T-helper 1 cell treated with Interleukin-12 subunit alpha and Interleukin-12 subunit beta and Interleukin-4 antibody, amounts not matched to agents 30 μg/mL and 1 μg/mL, for 36 hours (primary cell): ENCODE results near the gene ARL4A.
"Not testable (repeated sequence)": the region's sequence is repeated elsewhere in the genome, so short reads cannot be mapped to it uniquely, and the experiment has no call there.

Source experiments
- H3K27ac Mint-ChIP-seq: one replicate; pipeline ENCODE4 v1.8.0; 2021; ENCODE audit warnings: mild to moderate bottlenecking, mixed read lengths
- H3K27me3 Mint-ChIP-seq: one replicate; pipeline ENCODE4 v1.8.0; 2021; ENCODE audit warnings: low read depth, mixed read lengths
- H3K36me3 Mint-ChIP-seq: one replicate; pipeline ENCODE4 v1.8.0; 2021; ENCODE audit warnings: low read depth, mixed read lengths
- H3K4me1 Mint-ChIP-seq: one replicate; pipeline ENCODE4 v1.8.0; 2021; ENCODE audit warnings: low read depth, mixed read lengths
- H3K4me3 Mint-ChIP-seq: one replicate; pipeline ENCODE4 v1.8.0; 2021; ENCODE audit warnings: mild to moderate bottlenecking, moderate library complexity, mixed read lengths
- H3K9me3 Mint-ChIP-seq: one replicate; pipeline ENCODE4 v1.8.0; 2021; ENCODE audit warnings: mixed read lengths

ARL4A gene

GRCh38 chr7:12650080-12650479 is 37.4 kb upstream of the ARL4A start:
- Mint-ChIP-seq H3K4me3 (no peak overlapping the region), H3K9me3 (no peaks in the 10 kb centered on the region), H3K36me3 (no peaks in the 10 kb centered on the region), H3K27me3 (no peaks in the 10 kb centered on the region), H3K27ac (no peak overlapping the region), H3K4me1 (no peaks in the 10 kb centered on the region)

GRCh38 chr7:12653110-12653509 is 34.3 kb upstream of the ARL4A start:
- no peaks in the 10 kb centered on the region for H3K4me1 Mint-ChIP-seq
- no peaks in the 10 kb centered on the region for H3K36me3 Mint-ChIP-seq
- H3K4me3 Mint-ChIP-seq, result no peak overlapping the region
- no peak overlapping the region for H3K27ac Mint-ChIP-seq
- H3K9me3 Mint-ChIP-seq, result no peaks in the 10 kb centered on the region
- no peaks in the 10 kb centered on the region for H3K27me3 Mint-ChIP-seq

- Mint-ChIP-seq H3K4me1 (no peaks in the 10 kb centered on the region), H3K36me3 (no peaks in the 10 kb centered on the region), H3K27ac (no peak overlapping the region), H3K4me3 (no peak overlapping the region), H3K27me3 (no peaks in the 10 kb centered on the region), H3K9me3 (no peaks in the 10 kb centered on the region)
Measured at GRCh38 chr7:12653518-12653917, 33.9 kb upstream of the ARL4A start.

- no peak overlapping the region for H3K27ac Mint-ChIP-seq
- H3K9me3 Mint-ChIP-seq, result no peaks in the 10 kb centered on the region
- no peaks in the 10 kb centered on the region for H3K4me1 Mint-ChIP-seq
- no peaks in the 10 kb centered on the region for H3K36me3 Mint-ChIP-seq
- no peaks in the 10 kb centered on the region for H3K27me3 Mint-ChIP-seq
- no peak overlapping the region for H3K4me3 Mint-ChIP-seq
Measured at GRCh38 chr7:12655161-12655560, 32.3 kb upstream of the ARL4A start.

GRCh38 chr7:12660423-12660822 is 27.0 kb upstream of the ARL4A start:
- H3K4me1 Mint-ChIP-seq, H3K27ac Mint-ChIP-seq, H3K4me3 Mint-ChIP-seq, H3K27me3 Mint-ChIP-seq, H3K36me3 Mint-ChIP-seq, H3K9me3 Mint-ChIP-seq: not testable (repeated sequence)

- not testable (repeated sequence) for H3K4me1 Mint-ChIP-seq, H3K27ac Mint-ChIP-seq, H3K9me3 Mint-ChIP-seq, H3K4me3 Mint-ChIP-seq, H3K36me3 Mint-ChIP-seq, H3K27me3 Mint-ChIP-seq
Measured at GRCh38 chr7:12660986-12661385, 26.4 kb upstream of the ARL4A start.

- no peaks in the 10 kb centered on the region for H3K36me3 Mint-ChIP-seq
- no peak overlapping the region for H3K4me3 Mint-ChIP-seq
- no peaks in the 10 kb centered on the region for H3K9me3 Mint-ChIP-seq
- H3K27ac Mint-ChIP-seq, result no peak overlapping the region
- no peaks in the 10 kb centered on the region for H3K27me3 Mint-ChIP-seq
- H3K4me1 Mint-ChIP-seq, result no peaks in the 10 kb centered on the region
Measured at GRCh38 chr7:12661581-12661980, 25.9 kb upstream of the ARL4A start.

GRCh38 chr7:12670000-12670729 is 17.3 kb upstream of the ARL4A start:
- no peaks in the 10 kb centered on the region for H3K9me3 Mint-ChIP-seq
- peaks cover 4% of the 10 kb centered on the region for H3K4me1 Mint-ChIP-seq
- H3K4me3 Mint-ChIP-seq, result no peak overlapping the region
- peaks cover 4% of the 10 kb centered on the region for H3K27me3 Mint-ChIP-seq
- no peak overlapping the region for H3K27ac Mint-ChIP-seq
- H3K36me3 Mint-ChIP-seq, result no peaks in the 10 kb centered on the region

GRCh38 chr7:12670743-12671520 is 16.5 kb upstream of the ARL4A start:
- H3K27me3 Mint-ChIP-seq, result peaks cover 4% of the 10 kb centered on the region
- H3K4me3 Mint-ChIP-seq, result no peak overlapping the region
- no peaks in the 10 kb centered on the region for H3K9me3 Mint-ChIP-seq
- H3K4me1 Mint-ChIP-seq, result peaks cover 6% of the 10 kb centered on the region
- H3K27ac Mint-ChIP-seq, result no peak overlapping the region
- H3K36me3 Mint-ChIP-seq, result no peaks in the 10 kb centered on the region

GRCh38 chr7:12673436-12673835 is 14.0 kb upstream of the ARL4A start:
- not testable (repeated sequence) for H3K27ac Mint-ChIP-seq, H3K4me1 Mint-ChIP-seq

GRCh38 chr7:12674053-12674452 is 13.4 kb upstream of the ARL4A start:
- no peak overlapping the region for H3K4me3 Mint-ChIP-seq
- no peak overlapping the region for H3K27ac Mint-ChIP-seq
- H3K27me3 Mint-ChIP-seq, result peaks cover 4% of the 10 kb centered on the region
- peaks cover 6% of the 10 kb centered on the region for H3K4me1 Mint-ChIP-seq
- H3K36me3 Mint-ChIP-seq, result no peaks in the 10 kb centered on the region
- H3K9me3 Mint-ChIP-seq, result no peaks in the 10 kb centered on the region

More at GRCh38 chr7:12673436-12673835, 14.0 kb upstream of the ARL4A start:
- not testable (repeated sequence) for H3K36me3 Mint-ChIP-seq, H3K9me3 Mint-ChIP-seq, H3K4me3 Mint-ChIP-seq, H3K27me3 Mint-ChIP-seq

- no peaks in the 10 kb centered on the region for H3K9me3 Mint-ChIP-seq
- H3K4me3 Mint-ChIP-seq, result no peak overlapping the region
- no peak overlapping the region for H3K27ac Mint-ChIP-seq
- H3K36me3 Mint-ChIP-seq, result no peaks in the 10 kb centered on the region
- H3K4me1 Mint-ChIP-seq, result peaks cover 6% of the 10 kb centered on the region
- peaks cover 4% of the 10 kb centered on the region for H3K27me3 Mint-ChIP-seq
Measured at GRCh38 chr7:12674861-12675260, 12.6 kb upstream of the ARL4A start.

GRCh38 chr7:12683678-12684585 is 3.5 kb upstream of the ARL4A start:
- H3K4me1 Mint-ChIP-seq, result peaks cover 21% of the 10 kb centered on the region
- H3K4me3 Mint-ChIP-seq, result no peak overlapping the region
- no peaks in the 10 kb centered on the region for H3K27me3 Mint-ChIP-seq
- H3K9me3 Mint-ChIP-seq, result no peaks in the 10 kb centered on the region
- peaks cover 4% of the 10 kb centered on the region for H3K36me3 Mint-ChIP-seq
- H3K27ac Mint-ChIP-seq, result no peak overlapping the region

GRCh38 chr7:12684733-12685132 is 2.7 kb upstream of the ARL4A start:
- no peak overlapping the region for H3K4me3 Mint-ChIP-seq
- peaks cover 5% of the 10 kb centered on the region for H3K36me3 Mint-ChIP-seq
- no peaks in the 10 kb centered on the region for H3K27me3 Mint-ChIP-seq
- H3K27ac Mint-ChIP-seq, result no peak overlapping the region
- no peaks in the 10 kb centered on the region for H3K9me3 Mint-ChIP-seq
- H3K4me1 Mint-ChIP-seq, result peaks cover 26% of the 10 kb centered on the region
